PC-9 (cell line): Measurements from ENCODE around the gene ACBD3.

Experiments used
- CTCF ChIP-seq: fragments of 200-600 bp; sonication (generic); conservative IDR thresholded peaks from 2 replicates; pipeline ENCODE4 v1.6.1; 2017; ENCODE audit warnings: mixed run types, antibody characterized with exemption, mild to moderate bottlenecking, moderate library complexity
- EZH2 ChIP-seq: fragments of 200-600 bp; sonication (generic); IDR thresholded peaks from 2 replicates; pipeline ENCODE4 v1.8.0; 2017; ENCODE audit warnings: antibody characterized with exemption, low read depth

GRCh38 chr1:226107471-226108460 lies 78.8 kb downstream of the ACBD3 start:
- TF ChIP-seq CTCF (no peak), EZH2 (no peak)
